K562 (cell line): ENCODE data around the gene ARMH3. TPM values are rescaled to one million over a fixed set of nuclear protein-coding genes. Genes with fewer than 3 reads are reported as not detected.

Experiments used
- DIDO1 ChIP-seq: fragments of 450-650 bp; IDR thresholded peaks from 2 replicates; pipeline ENCODE4 v1.6.1; 2016; ENCODE audit warnings: low read depth, missing biosample characterization, missing genetic modification characterization
- EGR1 ChIP-seq: fragments of 450-650 bp; conservative IDR thresholded peaks from 2 replicates; pipeline ENCODE4 v1.6.1; 2017; ENCODE audit warnings: mild to moderate bottlenecking
- EHMT2 ChIP-seq: fragments of 450-650 bp; IDR thresholded peaks from 2 replicates; pipeline ENCODE4 v1.6.1; 2018; ENCODE audit warnings: antibody characterized with exemption
- FOXA1 ChIP-seq: fragments of 450-650 bp; IDR thresholded peaks from 2 replicates; pipeline ENCODE4 v1.6.1; 2016; ENCODE audit warnings: mild to moderate bottlenecking, borderline replicate concordance
- FOXM1 ChIP-seq, 2 experiments: fragments of 450-650 bp in 1 of 2; sonication (generic) in 1 of 2; formaldehyde crosslinking in 1 of 2; IDR thresholded peaks; 2 replicates each; pipeline versions ENCODE4 v1.6.1 to v1.9.0; 2017 to 2022; ENCODE audit warnings: low read depth in 2 of 2, mild to moderate bottlenecking in 2 of 2, missing genetic modification reagents in 1 of 2, moderate library complexity in 1 of 2
- HCFC1 ChIP-seq: IDR thresholded peaks from 2 replicates; pipeline ENCODE4 v1.6.1; 2012; ENCODE audit warnings: low read depth, low read length, improper control_type of control experiment
- NFE2 ChIP-seq: IDR thresholded peaks from 2 replicates; pipeline ENCODE4 v1.6.1; 2014; ENCODE audit warnings: antibody characterized with exemption, low read depth
- NFXL1 ChIP-seq: fragments of 450-650 bp; formaldehyde crosslinking; IDR thresholded peaks from 2 replicates; pipeline ENCODE4 v1.4.0; 2021; ENCODE audit warnings: mild to moderate bottlenecking
- NR2C2 ChIP-seq, 2 experiments: fragments of 200-800 bp in 1 of 2; sonication (Bioruptor generic) in 1 of 2; sonication (generic) in 1 of 2; formaldehyde crosslinking in 1 of 2; IDR thresholded peaks; 2 replicates each; pipeline versions ENCODE4 v1.6.1 to v1.8.0; 2016 to 2022; ENCODE audit warnings: mild to moderate bottlenecking in 1 of 2, missing compliant biosample characterization in 1 of 2, missing genetic modification characterization in 1 of 2, missing genetic modification reagents in 1 of 2
- NUFIP1 ChIP-seq: fragments of 450-650 bp; IDR thresholded peaks from 2 replicates; pipeline ENCODE4 v1.6.1; 2018; ENCODE audit not compliant: partially characterized antibody
- POLR3A ChIP-seq: IDR thresholded peaks from 2 replicates; pipeline ENCODE4 v1.6.1; 2011; ENCODE audit warnings: borderline replicate concordance, mild to moderate bottlenecking, moderate library complexity; ENCODE audit not compliant: insufficient read length, insufficient read depth; ENCODE audit errors: extremely low read depth
- RBM39 ChIP-seq: fragments of 200-400 bp; formaldehyde crosslinking; optimal IDR thresholded peaks from 2 replicates; pipeline ENCODE3; 2018; ENCODE audit warnings: low read depth, low read length
- SMARCE1 ChIP-seq: fragments of 450-650 bp; IDR thresholded peaks from 2 replicates; pipeline ENCODE4 v1.7.1; 2016; ENCODE audit warnings: mild to moderate bottlenecking
- SMC3 ChIP-seq: conservative IDR thresholded peaks from 2 replicates; pipeline ENCODE4 v1.6.1; 2011; ENCODE audit warnings: low read depth, low read length, improper control_type of control experiment; ENCODE audit not compliant: insufficient read depth
- TBL1XR1 ChIP-seq, 2 experiments: IDR thresholded peaks; 2 replicates each; pipeline ENCODE4 v1.6.1; 2012; ENCODE audit warnings: improper control_type of control experiment in 2 of 2, low read length in 2 of 2, mild to moderate bottlenecking in 1 of 2
- TCF7 ChIP-seq: sonication (generic); IDR thresholded peaks from 2 replicates; pipeline ENCODE4 v1.6.1; 2016; ENCODE audit warnings: antibody characterized with exemption, borderline replicate concordance
- U2AF2 ChIP-seq: fragments of 200-400 bp; formaldehyde crosslinking; optimal IDR thresholded peaks from 2 replicates; pipeline ENCODE3; 2017; ENCODE audit warnings: low read depth, mild to moderate bottlenecking, low read length
- ZNF280B ChIP-seq: fragments of 250-450 bp; sonication (Bioruptor Pico); IDR thresholded peaks from 2 replicates; pipeline ENCODE4 v1.5.1; 2021; ENCODE audit warnings: mild to moderate bottlenecking
- ZNF3 ChIP-seq: fragments of 250-450 bp; sonication (Bioruptor Pico); IDR thresholded peaks from 2 replicates; pipeline ENCODE4 v1.5.0; 2021; ENCODE audit warnings: mild to moderate bottlenecking, moderate library complexity
- ZNF644 ChIP-seq: fragments of 200-800 bp; sonication (Bioruptor generic); IDR thresholded peaks from 2 replicates; pipeline ENCODE4 v1.6.1; 2016; ENCODE audit warnings: low read depth, missing genetic modification characterization, missing compliant biosample characterization
- ZNF668 ChIP-seq: fragments of 250-450 bp; sonication (Bioruptor Pico); IDR thresholded peaks from 2 replicates; pipeline ENCODE4 v1.8.0; 2022; ENCODE audit warnings: mild to moderate bottlenecking, inconsistent platforms
- ZNF695 ChIP-seq: fragments of 450-650 bp; formaldehyde crosslinking; IDR thresholded peaks from 2 replicates; pipeline ENCODE4 v1.4.0; 2020; ENCODE audit warnings: mild to moderate bottlenecking, moderate library complexity
- polyA plus RNA-seq, 8 experiments: library from polyadenylated mRNA; depleted of rRNA in 4 of 8; stranded (reverse) in 5 of 8; unstranded in 3 of 8; fragments of >200 nt; fragmentation: Nextera tagmentation in 2 of 8; fragmentation: Illumina TruSeq in 1 of 8; extraction: Ambion mirVana in 2 of 8; extraction: Trizol in 1 of 8; gene quantifications; 2 replicates each; pipeline versions ENCODE4 v1.2.1 to v1.2.3, GENCODE V29; 2011 to 2014; ENCODE audit warnings: inconsistent platforms in 1 of 8, missing spikeins in 1 of 8
- total RNA-seq, 7 experiments: library from RNA; depleted of rRNA in 6 of 7; stranded (reverse); fragments of >200 nt in 6 of 7; fragmentation: Illumina TruSeq in 2 of 7; extraction: Trizol in 2 of 7; gene quantifications; 2 replicates each; pipeline versions ENCODE4 v1.2.1 to v1.2.3, GENCODE V29; 2011 to 2021; ENCODE audit warnings: low replicate concordance in 1 of 7
- TF ChIP-seq, protein P1 (sequence below): sonication (generic); formaldehyde crosslinking; IDR thresholded peaks from 2 replicates; pipeline ENCODE4 v1.8.1; 2022; ENCODE audit warnings: missing genetic modification reagents
- TF ChIP-seq, protein P2 (sequence below): sonication (generic); formaldehyde crosslinking; IDR thresholded peaks from 2 replicates; pipeline ENCODE4 v1.8.1; 2023; ENCODE audit warnings: mild to moderate bottlenecking, missing genetic modification reagents, moderate library complexity

ARMH3 gene
- total and polyA plus RNA-seq, 9 of the 15 experiments (the other 6 are each of a cell fraction or from before 2014, with no cell fraction given): 0.29 to 0.73 TPM; not detected in 7

DNA sequence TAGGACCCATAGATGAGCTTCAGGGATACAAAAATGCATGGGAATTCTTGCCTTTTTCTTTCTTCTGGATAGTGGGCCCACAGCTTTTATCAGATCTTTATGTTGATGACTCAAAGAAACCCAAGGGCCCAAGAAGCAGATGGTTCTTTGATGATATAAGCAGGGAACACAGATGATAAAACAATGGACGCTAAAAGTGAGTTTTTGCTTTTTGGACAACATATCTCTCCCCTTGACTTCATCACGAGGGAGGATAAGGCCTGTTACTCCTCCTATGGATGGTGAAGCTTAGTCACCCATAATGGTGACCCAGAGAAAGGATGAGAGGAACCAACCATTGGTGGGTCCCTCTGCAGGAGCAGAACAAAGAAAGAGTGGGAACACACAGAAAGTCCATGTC lies 231.2 kb downstream of the ARMH3 start (continued):
- TF ChIP-seq, protein P1, sequence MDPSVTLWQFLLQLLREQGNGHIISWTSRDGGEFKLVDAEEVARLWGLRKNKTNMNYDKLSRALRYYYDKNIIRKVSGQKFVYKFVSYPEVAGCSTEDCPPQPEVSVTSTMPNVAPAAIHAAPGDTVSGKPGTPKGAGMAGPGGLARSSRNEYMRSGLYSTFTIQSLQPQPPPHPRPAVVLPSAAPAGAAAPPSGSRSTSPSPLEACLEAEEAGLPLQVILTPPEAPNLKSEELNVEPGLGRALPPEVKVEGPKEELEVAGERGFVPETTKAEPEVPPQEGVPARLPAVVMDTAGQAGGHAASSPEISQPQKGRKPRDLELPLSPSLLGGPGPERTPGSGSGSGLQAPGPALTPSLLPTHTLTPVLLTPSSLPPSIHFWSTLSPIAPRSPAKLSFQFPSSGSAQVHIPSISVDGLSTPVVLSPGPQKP (CRISPR knock-in tag): no peak
- peak; percentile 81 for TF ChIP-seq EHMT2
- TF ChIP-seq SMC3: no peak
- no peak for TF ChIP-seq U2AF2
- TF ChIP-seq HCFC1: no peak
- no peak for TF ChIP-seq ZNF644
- peak; percentile 73 for TF ChIP-seq FOXM1 (IDR thresholded peaks at IDR 0.05; ENCODE audit: low read depth)
- TF ChIP-seq FOXM1 (CRISPR knock-in tag; IDR thresholded peaks at IDR 0.05; ENCODE audit: low read depth): no peak
- TF ChIP-seq, protein P2, sequence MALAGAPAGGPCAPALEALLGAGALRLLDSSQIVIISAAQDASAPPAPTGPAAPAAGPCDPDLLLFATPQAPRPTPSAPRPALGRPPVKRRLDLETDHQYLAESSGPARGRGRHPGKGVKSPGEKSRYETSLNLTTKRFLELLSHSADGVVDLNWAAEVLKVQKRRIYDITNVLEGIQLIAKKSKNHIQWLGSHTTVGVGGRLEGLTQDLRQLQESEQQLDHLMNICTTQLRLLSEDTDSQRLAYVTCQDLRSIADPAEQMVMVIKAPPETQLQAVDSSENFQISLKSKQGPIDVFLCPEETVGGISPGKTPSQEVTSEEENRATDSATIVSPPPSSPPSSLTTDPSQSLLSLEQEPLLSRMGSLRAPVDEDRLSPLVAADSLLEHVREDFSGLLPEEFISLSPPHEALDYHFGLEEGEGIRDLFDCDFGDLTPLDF (CRISPR knock-in tag): no peak
- no peak for TF ChIP-seq RBM39
- no peak for TF ChIP-seq NUFIP1
- no peak for TF ChIP-seq FOXA1
- TF ChIP-seq TBL1XR1 (IDR thresholded peaks at IDR 0.05; ENCODE audit: low read length in 2 of 2): peak in 1 of 2 experiments; percentile 48; a peak in 1 of 4 replicates
- no peak for TF ChIP-seq ZNF280B (CRISPR knock-in tag)
- TF ChIP-seq NR2C2 (CRISPR knock-in tag; IDR thresholded peaks at IDR 0.05): no peak
- TF ChIP-seq NR2C2 (tag; IDR thresholded peaks at IDR 0.05): no peak
- TF ChIP-seq POLR3A: no peak
- no peak for TF ChIP-seq ZNF695 (CRISPR knock-in tag)
- TF ChIP-seq ZNF668 (CRISPR knock-in tag): no peak
- TF ChIP-seq EGR1: no peak
- TF ChIP-seq TCF7: peak; percentile 100
- TF ChIP-seq NFE2: peak; percentile 39
- no peak for TF ChIP-seq NFXL1
- no peak for TF ChIP-seq ZNF3 (CRISPR knock-in tag)
- TF ChIP-seq DIDO1 (tag): no peak
- peak; percentile 94 for TF ChIP-seq SMARCE1
